HL-60 (cell line): Measurements from ENCODE around the gene ALKAL2.

ENCODE experiments used
- DNase-seq, 2 experiments: peaks; one replicate each; pipeline ENCODE4 v3.0.0-alpha.2; 2010 to 2020; ENCODE audit warnings: low read depth in 1 of 2, low spot score in 1 of 2
- H3K27ac ChIP-seq: fragments of 250-450 bp; sonication (Bioruptor Pico); replicated peaks from 2 replicates; pipeline ENCODE4 v1.5.1; 2020; ENCODE audit warnings: mild to moderate bottlenecking, moderate library complexity
- H3K27me3 ChIP-seq: fragments of 250-450 bp; sonication (Bioruptor Pico); 2 replicates; pipeline ENCODE4 v1.5.1; 2021; ENCODE audit warnings: mild to moderate bottlenecking, moderate library complexity; ENCODE audit not compliant: insufficient read depth, poor library complexity, severe bottlenecking
- H3K4me3 ChIP-seq: replicated peaks from 2 replicates; pipeline ENCODE4 v1.5.1; 2011; ENCODE audit warnings: mild to moderate bottlenecking, control low read depth, low read length; ENCODE audit not compliant: insufficient read depth
- CTCF ChIP-seq: IDR thresholded peaks from one replicate; pipeline ENCODE4 v1.5.1; 2011; ENCODE audit warnings: low read length, control low read depth, inconsistent platforms; ENCODE audit not compliant: insufficient read depth
- GABPA ChIP-seq: IDR thresholded peaks from 2 replicates; pipeline ENCODE4 v1.6.1; 2012; ENCODE audit warnings: low read depth
- POLR2AphosphoS5 ChIP-seq: IDR thresholded peaks from 2 replicates; pipeline ENCODE4 v1.6.1; 2012; ENCODE audit warnings: low read depth
- REST ChIP-seq: IDR thresholded peaks from 2 replicates; pipeline ENCODE4 v1.6.1; 2012; ENCODE audit warnings: low read depth; ENCODE audit not compliant: insufficient replicate concordance
- SPI1 ChIP-seq: IDR thresholded peaks from 2 replicates; pipeline ENCODE4 v1.6.1; 2012; ENCODE audit warnings: low read depth, mild to moderate bottlenecking, borderline replicate concordance

The ALKAL2 gene

GRCh38 chr2:285531-285930, 2.4 kb downstream of the ALKAL2 start:
- Histone ChIP-seq H3K4me3 (no peak overlapping the region), H3K27me3 (peaks cover 26% of the 10 kb centered on the region), H3K27ac (no peak overlapping the region)
- TF ChIP-seq GABPA = no peak
- TF ChIP-seq REST = no peak
- DNase-seq = no peak

GRCh38 chr2:284896-285492, 2.9 kb downstream of the ALKAL2 start:
- H3K27ac ChIP-seq = no peak overlapping the region
- no peak overlapping the region for H3K4me3 ChIP-seq
- DNase-seq = no peak
- TF ChIP-seq SPI1 = no peak
- no peak for TF ChIP-seq POLR2AphosphoS5
- TF ChIP-seq GABPA = no peak
- no peak for TF ChIP-seq REST
- no peak for TF ChIP-seq CTCF
- H3K27me3 ChIP-seq = peaks cover 23% of the 10 kb centered on the region

- peaks cover 15% of the 10 kb centered on the region for H3K27me3 ChIP-seq
- DNase-seq = no peak
- TF ChIP-seq REST = no peak
- TF ChIP-seq POLR2AphosphoS5 = no peak
- no peak for TF ChIP-seq SPI1
- TF ChIP-seq GABPA = no peak
- TF ChIP-seq CTCF = no peak
- H3K27ac ChIP-seq = no peak overlapping the region
- H3K4me3 ChIP-seq = no peak overlapping the region
Measured at GRCh38 chr2:283996-284794, 3.7 kb downstream of the ALKAL2 start.
